NCI-H1092 (cell line): ENCODE results near the gene LTO1.
"Not testable (repeated sequence)": the region's sequence is repeated elsewhere in the genome, so short reads cannot be mapped to it uniquely, and the experiment has no call there.

Experiments
- DNase-seq: peaks from one replicate; lab custom pipeline; 2025; lab: John Stamatoyannopoulos, UW

Gene LTO1

GRCh38 chr11:69632900-69633299 lies 42.3 kb downstream of the LTO1 start:
- DNase-seq, result no peak

- DNase-seq, result no peak
Measured at GRCh38 chr11:69630424-69630823, 44.7 kb downstream of the LTO1 start.

GRCh38 chr11:69630017-69630416 lies 45.1 kb downstream of the LTO1 start:
- no peak for DNase-seq

GRCh38 chr11:69627551-69627950 lies 47.6 kb downstream of the LTO1 start:
- DNase-seq, result no peak

GRCh38 chr11:69625476-69625875 lies 49.7 kb downstream of the LTO1 start:
- no peak for DNase-seq

GRCh38 chr11:69624293-69624692 lies 50.9 kb downstream of the LTO1 start:
- no peak for DNase-seq

GRCh38 chr11:69622097-69622681 lies 53.0 kb downstream of the LTO1 start:
- DNase-seq, result not testable (repeated sequence)

GRCh38 chr11:69620683-69621290 lies 54.4 kb downstream of the LTO1 start:
- DNase-seq, result no peak

- DNase-seq, result no peak
Measured at GRCh38 chr11:69618237-69618636, 56.9 kb downstream of the LTO1 start.

GRCh38 chr11:69617682-69618081 lies 57.5 kb downstream of the LTO1 start:
- no peak for DNase-seq

- DNase-seq, result no peak
Measured at GRCh38 chr11:69617220-69617619, 57.9 kb downstream of the LTO1 start.
